C4-2B (cell line): ENCODE measurements around the gene CRY2.

Source experiments
- CTCF ChIP-seq: fragments of 450-650 bp; conservative IDR thresholded peaks from 2 replicates; pipeline ENCODE4 v1.5.1; 2017; ENCODE audit warnings: mild to moderate bottlenecking
- ZFX ChIP-seq: fragments of 450-650 bp; IDR thresholded peaks from 2 replicates; pipeline ENCODE4 v1.6.1; 2017

GRCh38 chr11:45818961-45819605 is 28.2 kb upstream of the CRY2 start:
- TF ChIP-seq CTCF (no peak), ZFX (no peak)
